Measurements from ENCODE around the gene CHST7.

Gene CHST7

GRCh38 chrX:46582966-46583365, 9.4 kb downstream of the CHST7 start:
- H3K27me3 ChIP-seq (ENCODE audit: low read depth, low read length) = no peaks in the 10 kb centered on the region
- no peak overlapping the region for H3K9ac ChIP-seq (ENCODE audit: low read length)
- H3K4me2 ChIP-seq (ENCODE audit: low read length) = no peak overlapping the region
- H3K36me3 ChIP-seq (replicated peaks; ENCODE audit: low read depth, low read length) = no peaks in the 10 kb centered on the region
- peaks cover 36% of the 10 kb centered on the region for H3K4me1 ChIP-seq (ENCODE audit: low read length)
- no peak for TF ChIP-seq EZH2phosphoT487 (IDR thresholded peaks at IDR 0.05; ENCODE audit: low read depth)
- H3K4me3 ChIP-seq (ENCODE audit: low read length) = no peak overlapping the region
- no peaks in the 10 kb centered on the region for H4K20me1 ChIP-seq (ENCODE audit: insufficient read depth, low read length)
- H3K27ac ChIP-seq (ENCODE audit: low read length) = no peak overlapping the region
- H3K9me3 ChIP-seq (ENCODE audit: insufficient read depth, low read length) = no peaks in the 10 kb centered on the region
- 0 out of 2 replicates have a peak, but pooled peaks cover 4% of the 10 kb centered on the region for H3K79me2 ChIP-seq (ENCODE audit: low read length)
- no peak overlapping the region for H2AFZ ChIP-seq (ENCODE audit: low read depth, low read length)

- no peaks in the 10 kb centered on the region for H3K27me3 ChIP-seq (ENCODE audit: low read depth, low read length)
- peaks cover 46% of the 10 kb centered on the region for H3K4me1 ChIP-seq (ENCODE audit: low read length)
- no peaks in the 10 kb centered on the region for H3K36me3 ChIP-seq (replicated peaks; ENCODE audit: low read depth, low read length)
- H3K9ac ChIP-seq (ENCODE audit: low read length) = no peak overlapping the region
- no peak overlapping the region for H3K4me3 ChIP-seq (ENCODE audit: low read length)
- no peak overlapping the region for H2AFZ ChIP-seq (ENCODE audit: low read depth, low read length)
- 0 out of 2 replicates have a peak, but pooled peaks cover 4% of the 10 kb centered on the region for H3K79me2 ChIP-seq (ENCODE audit: low read length)
- H3K4me2 ChIP-seq (ENCODE audit: low read length) = no peak overlapping the region
- no peaks in the 10 kb centered on the region for H4K20me1 ChIP-seq (ENCODE audit: insufficient read depth, low read length)
- no peaks in the 10 kb centered on the region for H3K9me3 ChIP-seq (ENCODE audit: insufficient read depth, low read length)
- TF ChIP-seq CTCF (IDR thresholded peaks at IDR 0.05; ENCODE audit: low read depth, low read length) (no peak), EZH2phosphoT487 (IDR thresholded peaks at IDR 0.05; ENCODE audit: low read depth) (no peak)
- H3K27ac ChIP-seq (ENCODE audit: low read length) = no peak overlapping the region
These were observed 11.2 kb downstream of the CHST7 start for GRCh38 chrX:46584736-46585135.

GRCh38 chrX:46587158-46587557, 13.6 kb downstream of the CHST7 start:
- TF ChIP-seq EZH2phosphoT487 (IDR thresholded peaks at IDR 0.05; ENCODE audit: low read depth) = no peak
- no peak for TF ChIP-seq CTCF (IDR thresholded peaks at IDR 0.05; ENCODE audit: low read depth, low read length)
- peaks cover 43% of the 10 kb centered on the region for H3K4me1 ChIP-seq (ENCODE audit: low read length)
- H3K79me2 ChIP-seq (ENCODE audit: low read length) = 0 out of 2 replicates have a peak, but pooled peaks cover 4% of the 10 kb centered on the region
- no peaks in the 10 kb centered on the region for H3K9me3 ChIP-seq (ENCODE audit: insufficient read depth, low read length)
- no peaks in the 10 kb centered on the region for H3K27me3 ChIP-seq (ENCODE audit: low read depth, low read length)
- peak overlapping the region; percentile 96 for H3K4me2 ChIP-seq (ENCODE audit: low read length)
- H3K4me3 ChIP-seq (ENCODE audit: low read length) = peak overlapping the region; percentile 58
- H4K20me1 ChIP-seq (ENCODE audit: insufficient read depth, low read length) = no peaks in the 10 kb centered on the region
- H3K36me3 ChIP-seq (replicated peaks; ENCODE audit: low read depth, low read length) = no peaks in the 10 kb centered on the region
- H3K9ac ChIP-seq (ENCODE audit: low read length) = peak overlapping the region; percentile 44; the same call in 1 of the 2 replicates
- no peak overlapping the region for H2AFZ ChIP-seq (ENCODE audit: low read depth, low read length)
- peak overlapping the region; percentile 49 for H3K27ac ChIP-seq (ENCODE audit: low read length)

- H3K9ac ChIP-seq (ENCODE audit: low read length) = peak overlapping the region; percentile 44; the same call in 1 of the 2 replicates
- peak overlapping the region; percentile 58 for H3K4me3 ChIP-seq (ENCODE audit: low read length)
- H4K20me1 ChIP-seq (ENCODE audit: insufficient read depth, low read length) = no peaks in the 10 kb centered on the region
- 0 out of 2 replicates have a peak, but pooled peaks cover 4% of the 10 kb centered on the region for H3K79me2 ChIP-seq (ENCODE audit: low read length)
- 0 out of 2 replicates have a peak overlapping the region, but pooled peaks have one; percentile 28 for H2AFZ ChIP-seq (ENCODE audit: low read depth, low read length)
- no peaks in the 10 kb centered on the region for H3K27me3 ChIP-seq (ENCODE audit: low read depth, low read length)
- no peak for TF ChIP-seq CTCF (IDR thresholded peaks at IDR 0.05; ENCODE audit: low read depth, low read length)
- no peak for TF ChIP-seq EZH2phosphoT487 (IDR thresholded peaks at IDR 0.05; ENCODE audit: low read depth)
- H3K9me3 ChIP-seq (ENCODE audit: insufficient read depth, low read length) = no peaks in the 10 kb centered on the region
- peaks cover 43% of the 10 kb centered on the region for H3K4me1 ChIP-seq (ENCODE audit: low read length)
- peak overlapping the region; percentile 49 for H3K27ac ChIP-seq (ENCODE audit: low read length)
- H3K36me3 ChIP-seq (replicated peaks; ENCODE audit: low read depth, low read length) = no peaks in the 10 kb centered on the region
- peak overlapping the region; percentile 96 for H3K4me2 ChIP-seq (ENCODE audit: low read length)
These were observed 14.2 kb downstream of the CHST7 start for GRCh38 chrX:46587753-46588171.
